T-helper 1 cell treated with Interleukin-12 subunit alpha and Interleukin-12 subunit beta and Interleukin-4 antibody, amounts not matched to agents 30 μg/mL and 1 μg/mL, for 36 hours (primary cell): ENCODE data around the gene SCN2B.
A peak's percentile ranks its signal among the peaks of the same experiment; 100 is the strongest.
"Not testable (repeated sequence)": the region's sequence is repeated elsewhere in the genome, so short reads cannot be mapped to it uniquely, and the experiment has no call there.

Experiments
- H3K27ac Mint-ChIP-seq: one replicate; pipeline ENCODE4 v1.8.0; 2021; ENCODE audit warnings: mild to moderate bottlenecking, mixed read lengths
- H3K27me3 Mint-ChIP-seq: one replicate; pipeline ENCODE4 v1.8.0; 2021; ENCODE audit warnings: low read depth, mixed read lengths
- H3K36me3 Mint-ChIP-seq: one replicate; pipeline ENCODE4 v1.8.0; 2021; ENCODE audit warnings: low read depth, mixed read lengths
- H3K4me1 Mint-ChIP-seq: one replicate; pipeline ENCODE4 v1.8.0; 2021; ENCODE audit warnings: low read depth, mixed read lengths
- H3K4me3 Mint-ChIP-seq: one replicate; pipeline ENCODE4 v1.8.0; 2021; ENCODE audit warnings: mild to moderate bottlenecking, moderate library complexity, mixed read lengths
- H3K9me3 Mint-ChIP-seq: one replicate; pipeline ENCODE4 v1.8.0; 2021; ENCODE audit warnings: mixed read lengths

SCN2B gene

DNA sequence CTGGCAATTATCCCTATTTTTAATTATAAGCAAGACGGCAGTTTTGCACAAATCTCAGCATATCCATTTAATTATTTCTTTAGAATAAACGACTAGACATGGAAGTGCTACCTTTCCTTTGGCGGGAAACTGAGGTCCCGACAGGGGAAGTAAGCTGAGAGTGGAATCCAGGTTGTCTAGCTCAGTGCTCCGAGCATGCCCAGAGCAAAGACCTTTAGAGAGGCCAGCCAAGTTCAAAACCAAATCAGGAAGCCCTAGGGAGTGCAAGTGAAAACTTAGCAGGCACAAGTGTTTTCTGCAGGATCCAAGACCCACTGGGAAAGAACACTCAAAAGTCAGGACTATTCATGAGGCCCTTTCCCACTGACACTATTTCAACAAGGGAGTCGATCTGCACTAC lies 22.7 kb upstream of the SCN2B start:
- H3K9me3 Mint-ChIP-seq = no peaks in the 10 kb centered on the region
- H3K4me3 Mint-ChIP-seq = no peak overlapping the region
- peaks cover 13% of the 10 kb centered on the region for H3K4me1 Mint-ChIP-seq
- H3K27ac Mint-ChIP-seq = peak overlapping the region; percentile 56
- H3K27me3 Mint-ChIP-seq = no peaks in the 10 kb centered on the region
- peaks cover 13% of the 10 kb centered on the region for H3K36me3 Mint-ChIP-seq

DNA sequence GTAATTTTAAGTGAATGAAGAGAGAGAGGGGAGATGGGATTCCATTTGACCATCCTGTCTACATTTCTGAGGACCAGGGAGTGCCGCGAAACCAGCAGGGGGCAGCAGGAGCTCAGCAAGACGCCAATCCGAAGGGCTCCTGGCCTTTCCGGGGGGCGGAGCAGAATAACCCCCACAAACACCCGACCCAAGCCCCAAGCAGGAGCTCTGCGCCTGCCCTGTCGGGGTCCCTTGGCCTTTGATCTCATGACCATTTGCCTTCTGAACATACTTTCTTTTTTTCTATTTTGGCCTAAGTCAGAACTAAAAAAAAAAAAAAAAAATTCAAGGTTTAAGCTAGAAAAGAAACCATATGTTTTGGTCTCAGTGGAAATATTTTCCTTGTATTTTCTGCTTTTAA lies 21.9 kb upstream of the SCN2B start:
- Mint-ChIP-seq H3K4me1 (peaks cover 13% of the 10 kb centered on the region), H3K36me3 (peaks cover 21% of the 10 kb centered on the region), H3K27me3 (no peaks in the 10 kb centered on the region), H3K4me3 (no peak overlapping the region), H3K9me3 (no peaks in the 10 kb centered on the region), H3K27ac (peak overlapping the region; percentile 56)

DNA sequence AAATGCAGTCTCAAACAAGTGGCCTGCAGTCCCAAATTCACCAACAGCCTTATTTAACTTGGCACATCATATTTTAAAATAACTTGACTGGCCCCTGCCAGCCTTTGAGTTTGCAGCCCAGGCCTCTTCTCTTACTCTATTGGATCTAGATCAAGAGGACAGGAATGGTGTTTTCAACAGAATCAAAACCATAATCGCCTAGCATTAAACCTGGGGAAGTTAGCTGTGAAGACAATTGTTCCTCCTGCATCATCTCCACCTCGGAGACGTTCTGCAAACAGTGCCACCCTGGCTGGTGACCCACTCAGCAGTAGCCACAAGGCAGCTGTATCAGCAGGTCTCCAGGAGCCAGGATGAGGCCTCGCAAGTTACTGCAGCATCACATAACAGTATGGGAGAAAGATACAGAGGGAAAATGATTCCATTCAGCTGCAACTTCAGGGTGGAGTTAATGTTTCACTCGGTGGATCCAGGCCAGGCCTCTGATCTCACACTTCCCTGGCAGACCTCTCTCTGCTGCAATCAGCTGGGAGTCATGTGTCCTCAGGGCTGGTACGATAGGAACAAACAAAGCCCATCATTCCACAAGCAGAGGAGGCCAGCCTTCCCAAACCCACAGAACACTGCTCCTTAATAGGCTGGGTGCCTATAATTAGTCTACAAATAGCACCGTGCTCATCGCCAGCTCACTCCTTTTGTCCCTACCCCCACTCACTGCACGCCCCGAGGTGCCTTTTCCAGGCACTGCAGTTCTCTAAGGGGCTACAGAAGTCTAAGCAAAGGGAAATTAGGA lies 18.6 kb upstream of the SCN2B start:
- H3K4me3 Mint-ChIP-seq = no peak overlapping the region
- peaks cover 18% of the 10 kb centered on the region for H3K9me3 Mint-ChIP-seq
- peaks cover 13% of the 10 kb centered on the region for H3K4me1 Mint-ChIP-seq
- no peak overlapping the region for H3K27ac Mint-ChIP-seq
- peaks cover 4% of the 10 kb centered on the region for H3K27me3 Mint-ChIP-seq
- peaks cover 39% of the 10 kb centered on the region for H3K36me3 Mint-ChIP-seq

DNA sequence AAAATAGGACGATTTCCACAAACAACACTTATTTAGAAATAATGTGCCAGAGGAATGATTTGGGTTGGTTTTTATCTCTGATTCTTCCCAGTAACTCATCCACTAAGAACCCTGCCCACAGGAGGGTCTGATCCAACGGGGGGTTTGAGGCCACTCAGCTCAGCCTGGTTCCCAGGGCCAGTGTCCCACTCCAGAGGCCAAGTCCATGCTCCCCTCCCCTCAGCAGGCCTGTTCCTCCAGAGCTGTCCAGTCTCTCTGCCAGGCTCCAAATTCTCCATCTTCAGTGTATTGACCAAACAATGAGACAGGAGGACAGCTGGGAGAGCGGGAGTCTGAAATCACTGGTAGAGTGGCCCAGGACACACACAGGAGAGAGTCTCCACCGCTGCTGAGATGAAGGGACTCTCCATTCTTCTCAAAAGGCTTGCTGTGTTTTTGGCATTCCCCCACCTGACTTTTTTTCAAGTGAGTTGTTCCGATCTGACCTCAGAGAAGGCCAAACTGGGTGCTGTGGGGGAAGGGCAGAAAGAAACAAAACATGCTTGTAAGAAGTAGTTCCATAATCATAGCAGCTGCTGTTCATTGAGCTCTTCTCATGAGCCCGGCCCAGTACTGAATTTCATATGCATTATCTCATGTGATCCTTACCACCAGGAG lies 17.6 kb upstream of the SCN2B start:
- peaks cover 14% of the 10 kb centered on the region for H3K27me3 Mint-ChIP-seq
- no peak overlapping the region for H3K27ac Mint-ChIP-seq
- peaks cover 37% of the 10 kb centered on the region for H3K36me3 Mint-ChIP-seq
- H3K4me1 Mint-ChIP-seq = peaks cover 8% of the 10 kb centered on the region
- H3K9me3 Mint-ChIP-seq = peaks cover 18% of the 10 kb centered on the region
- H3K4me3 Mint-ChIP-seq = no peak overlapping the region

DNA sequence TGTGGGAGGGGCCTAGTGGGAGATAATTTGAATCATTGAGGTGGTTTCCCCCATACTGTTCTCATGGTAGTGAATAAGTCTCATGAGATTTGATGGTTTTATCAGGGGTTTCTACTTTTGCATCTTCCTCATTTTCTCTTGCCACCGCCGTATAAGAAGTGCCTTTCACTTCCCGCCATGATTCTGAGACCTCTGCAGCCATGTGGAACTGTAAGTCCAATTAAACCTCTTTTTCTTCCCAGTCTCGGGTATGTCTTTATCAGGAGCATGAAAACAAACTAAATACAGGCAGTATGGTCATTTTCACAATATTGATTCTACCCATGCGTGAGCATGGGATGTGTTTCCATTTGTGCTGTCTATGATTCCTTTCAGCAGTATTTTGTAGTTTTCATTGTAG lies 16.4 kb upstream of the SCN2B start:
- peaks cover 35% of the 10 kb centered on the region for H3K36me3 Mint-ChIP-seq
- H3K27me3 Mint-ChIP-seq = peaks cover 23% of the 10 kb centered on the region
- peaks cover 18% of the 10 kb centered on the region for H3K9me3 Mint-ChIP-seq
- H3K4me1 Mint-ChIP-seq, H3K27ac Mint-ChIP-seq, H3K4me3 Mint-ChIP-seq: not testable (repeated sequence)

DNA sequence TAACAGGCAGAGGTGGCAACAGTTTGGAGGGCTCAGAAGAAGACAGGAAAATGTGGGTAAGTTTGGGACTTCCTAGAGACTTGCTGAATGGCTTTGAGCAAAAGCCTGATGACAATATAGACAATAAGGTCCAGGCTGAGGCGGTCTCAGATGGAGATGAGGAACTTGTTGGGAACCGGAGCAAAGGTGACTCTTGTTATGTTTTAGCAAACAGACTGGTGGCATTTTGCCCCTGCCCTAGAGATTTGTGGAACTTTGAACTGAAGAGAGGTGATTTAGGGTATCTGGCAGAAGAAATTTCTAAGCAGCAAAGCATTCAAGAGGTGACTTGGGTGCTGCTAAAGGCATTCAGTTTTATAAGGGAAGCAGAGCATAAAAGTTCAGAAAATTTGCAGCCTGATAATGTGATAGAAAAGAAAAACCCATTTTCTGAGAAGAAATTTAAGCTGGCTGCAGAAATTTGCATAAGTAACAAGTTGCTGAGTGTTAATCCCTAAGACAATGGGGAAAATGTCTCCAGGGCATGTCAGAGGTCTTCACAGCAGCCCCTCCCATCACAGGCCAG lies 14.6 kb upstream of the SCN2B start:
- Mint-ChIP-seq H3K9me3 (peaks cover 18% of the 10 kb centered on the region), H3K27me3 (peaks cover 33% of the 10 kb centered on the region), H3K36me3 (peaks cover 32% of the 10 kb centered on the region)
- H3K4me3 Mint-ChIP-seq, H3K27ac Mint-ChIP-seq, H3K4me1 Mint-ChIP-seq: not testable (repeated sequence)

DNA sequence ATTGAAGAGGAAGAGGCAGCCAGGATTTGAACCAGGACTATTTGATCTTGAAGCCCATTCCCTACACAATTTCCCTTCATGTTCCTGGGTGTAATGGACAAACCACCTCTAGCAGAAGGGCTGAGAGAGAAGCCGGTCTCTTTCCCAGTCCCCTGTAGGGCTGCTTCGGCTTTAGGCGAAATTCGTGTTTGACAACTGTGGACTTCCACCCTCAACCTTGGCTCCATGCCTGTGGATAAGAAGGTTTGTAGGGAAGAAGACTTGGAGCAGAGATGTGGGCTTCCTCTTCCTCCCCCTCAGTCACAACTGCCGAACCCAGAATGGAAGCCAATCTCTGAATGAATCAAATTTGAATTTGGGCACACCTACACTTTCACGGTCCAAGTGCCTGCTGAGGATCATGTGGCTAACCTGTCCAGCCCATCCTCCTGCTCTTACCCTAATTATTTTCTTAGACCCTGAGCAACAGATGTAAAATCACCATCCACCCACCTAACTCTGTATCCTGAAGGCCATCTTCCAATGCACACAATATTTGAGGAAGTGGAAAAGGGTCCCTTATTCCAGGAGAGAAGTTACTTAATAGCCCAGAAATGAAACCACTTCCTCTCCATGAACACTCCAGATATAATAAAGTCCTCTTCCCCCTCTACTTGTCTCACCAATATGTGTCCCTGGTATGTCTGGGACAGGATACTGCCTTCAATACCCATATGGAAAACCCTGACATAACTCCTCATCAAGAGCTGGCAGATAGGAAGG lies 10.1 kb upstream of the SCN2B start:
- Mint-ChIP-seq H3K27ac (no peak overlapping the region), H3K4me3 (no peak overlapping the region), H3K27me3 (peaks cover 48% of the 10 kb centered on the region), H3K4me1 (peaks cover 4% of the 10 kb centered on the region), H3K36me3 (peaks cover 6% of the 10 kb centered on the region), H3K9me3 (peaks cover 8% of the 10 kb centered on the region)

DNA sequence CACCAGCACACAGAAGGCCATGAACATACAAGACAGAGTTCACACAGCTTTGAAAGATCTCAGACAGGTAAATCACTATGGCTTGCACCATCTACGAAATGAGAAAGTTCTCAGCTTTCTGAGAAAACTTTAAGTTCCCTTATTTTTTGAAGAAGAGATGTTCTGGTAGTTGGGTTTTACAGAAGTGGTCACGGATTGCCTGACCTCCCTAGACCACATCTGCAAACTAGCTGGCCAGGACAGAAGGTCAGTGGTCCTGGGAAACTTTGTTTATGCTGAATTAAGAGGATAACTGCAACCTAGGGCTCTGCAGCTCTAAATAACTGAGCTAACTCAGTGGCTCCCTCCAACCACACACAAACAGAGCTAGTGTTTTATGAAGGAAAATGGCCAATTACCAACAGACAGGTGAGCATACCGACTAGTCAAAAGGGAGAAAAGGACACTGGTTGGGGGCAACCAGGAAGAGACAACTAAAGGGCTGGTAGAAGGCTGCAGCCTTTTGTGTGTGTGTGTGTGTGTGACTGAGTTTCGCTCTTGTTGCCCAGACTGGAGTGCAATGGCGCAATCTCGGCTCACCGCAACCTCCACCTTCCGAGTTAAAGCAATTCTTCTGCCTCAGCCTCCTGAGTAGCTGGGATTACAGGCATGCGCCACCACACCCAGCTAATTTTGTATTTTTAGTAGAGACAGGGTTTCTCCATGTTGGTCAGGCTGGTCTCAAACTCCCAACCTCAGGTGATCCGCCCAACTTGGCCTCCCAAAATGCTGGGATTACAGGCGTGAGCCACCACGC lies 8.5 kb upstream of the SCN2B start:
- Mint-ChIP-seq H3K36me3 (no peaks in the 10 kb centered on the region), H3K27ac (no peak overlapping the region), H3K9me3 (no peaks in the 10 kb centered on the region), H3K27me3 (peaks cover 43% of the 10 kb centered on the region), H3K4me3 (no peak overlapping the region), H3K4me1 (peaks cover 4% of the 10 kb centered on the region)

DNA sequence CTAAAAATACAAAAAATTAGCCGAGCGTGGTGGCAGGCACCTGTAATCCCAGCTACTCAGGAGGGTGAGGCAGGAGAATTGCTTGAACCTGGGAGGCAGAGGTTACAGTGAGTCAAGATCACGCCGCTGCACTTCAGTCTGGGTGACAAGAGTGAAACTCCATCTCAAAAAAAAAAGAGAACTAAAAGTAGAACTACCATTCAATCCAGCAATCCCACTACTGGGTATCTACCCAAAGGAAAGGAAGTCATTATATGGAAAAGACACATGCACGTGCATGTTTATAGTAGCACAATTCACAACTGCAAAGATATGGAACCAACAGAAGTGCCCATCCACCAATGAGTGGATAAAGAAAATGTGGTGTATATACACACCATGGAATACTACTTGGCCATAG lies 7.3 kb upstream of the SCN2B start:
- not testable (repeated sequence) for H3K4me3 Mint-ChIP-seq, H3K4me1 Mint-ChIP-seq, H3K27ac Mint-ChIP-seq, H3K9me3 Mint-ChIP-seq, H3K36me3 Mint-ChIP-seq
- H3K27me3 Mint-ChIP-seq = peaks cover 31% of the 10 kb centered on the region

DNA sequence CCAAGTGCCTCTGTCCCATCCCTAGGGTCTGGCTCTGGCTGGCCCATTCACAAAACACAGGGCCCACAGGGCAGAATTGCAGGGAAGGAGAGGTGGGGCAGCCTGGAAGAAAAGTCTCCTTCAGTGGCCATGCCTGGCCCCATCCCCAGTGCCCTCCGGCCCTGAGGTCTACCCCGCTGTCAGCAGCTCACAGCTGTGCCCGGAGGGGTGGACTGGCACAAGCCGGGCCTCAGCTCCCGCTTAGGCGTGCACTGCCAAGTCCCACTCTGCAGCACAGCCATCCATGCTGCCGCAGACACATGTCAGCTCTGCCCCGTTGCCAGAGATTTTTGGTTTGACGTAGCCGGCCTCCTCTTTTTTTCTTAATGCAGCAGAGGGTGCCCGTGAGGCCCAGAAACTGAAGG lies 3.9 kb upstream of the SCN2B start:
- no peak overlapping the region for H3K4me3 Mint-ChIP-seq

DNA sequence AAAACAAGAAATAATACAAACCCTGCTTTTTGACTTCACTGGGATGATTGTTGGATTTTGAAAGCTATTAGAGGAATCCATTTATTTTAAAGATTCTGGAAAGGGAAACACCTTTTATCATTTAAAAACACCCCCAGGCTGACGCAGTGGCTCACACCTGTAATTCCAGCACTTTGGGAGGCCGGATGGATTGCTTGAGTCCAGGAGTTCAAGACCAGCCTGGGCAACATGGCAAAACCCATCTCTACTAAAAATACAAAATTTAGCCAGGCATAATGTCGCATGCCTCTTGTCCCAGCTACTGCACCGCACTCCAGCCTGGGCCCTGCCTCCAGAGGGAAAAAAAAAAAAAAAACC lies 317 bp upstream of the SCN2B start:
- Mint-ChIP-seq H3K9me3 (no peaks in the 10 kb centered on the region), H3K36me3 (no peaks in the 10 kb centered on the region), H3K4me1 (peaks cover under 1% of the 10 kb centered on the region), H3K27ac (no peak overlapping the region), H3K27me3 (peaks cover 36% of the 10 kb centered on the region), H3K4me3 (no peak overlapping the region)

More for the DNA sequence above, 3.9 kb upstream of the SCN2B start:
- H3K27ac Mint-ChIP-seq = no peak overlapping the region
- no peaks in the 10 kb centered on the region for H3K36me3 Mint-ChIP-seq
- H3K9me3 Mint-ChIP-seq = no peaks in the 10 kb centered on the region
- H3K27me3 Mint-ChIP-seq = peaks cover 27% of the 10 kb centered on the region
- no peaks in the 10 kb centered on the region for H3K4me1 Mint-ChIP-seq

DNA sequence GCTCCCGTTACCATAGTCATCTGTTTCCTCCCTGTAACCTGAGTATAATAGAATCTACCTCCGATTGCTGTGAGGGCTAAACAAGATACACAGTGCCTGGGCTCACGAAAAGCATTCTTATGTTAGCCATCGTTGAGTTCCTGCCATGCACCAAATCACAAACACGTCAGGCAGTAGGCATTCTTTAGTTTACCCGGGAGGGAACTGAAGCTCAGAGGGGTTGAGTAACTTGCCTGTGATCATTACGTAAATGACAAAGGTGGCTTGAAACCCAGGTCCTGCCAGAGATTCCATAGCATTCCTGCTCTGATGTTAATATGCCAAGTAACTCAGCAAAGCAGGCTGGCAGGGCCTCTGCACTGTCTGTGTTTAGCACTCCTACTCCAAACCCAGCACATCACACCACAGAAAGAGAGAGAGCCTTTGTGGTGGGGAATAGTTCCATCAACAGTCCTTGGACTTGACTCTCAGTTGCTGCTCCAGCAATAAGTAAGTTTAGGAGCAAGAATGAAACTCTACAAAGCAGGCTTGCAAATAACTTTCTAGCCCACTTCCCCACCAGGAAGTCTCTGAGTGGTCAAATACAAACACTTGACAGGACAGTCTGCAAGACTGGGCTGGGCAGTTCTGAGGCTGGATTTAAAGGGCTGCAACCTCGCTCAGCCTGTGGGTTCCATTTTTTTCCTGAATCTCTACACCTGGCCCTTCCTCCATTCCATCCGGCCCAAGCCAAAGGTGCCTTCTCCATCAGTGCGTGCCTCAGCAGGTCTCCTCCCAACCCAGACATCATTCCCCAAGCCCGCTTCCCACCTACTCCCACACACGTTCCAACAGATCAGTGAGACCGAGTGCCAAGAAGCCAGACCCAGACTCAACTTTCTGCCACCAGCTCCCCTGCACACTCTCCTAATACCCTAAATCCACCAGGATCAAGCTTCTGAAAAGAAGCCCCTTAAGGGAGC lies 1.1 kb downstream of the SCN2B start:
- Mint-ChIP-seq H3K36me3 (no peaks in the 10 kb centered on the region), H3K9me3 (no peaks in the 10 kb centered on the region), H3K4me1 (peaks cover 7% of the 10 kb centered on the region), H3K4me3 (no peak overlapping the region), H3K27ac (no peak overlapping the region), H3K27me3 (peaks cover 36% of the 10 kb centered on the region)

DNA sequence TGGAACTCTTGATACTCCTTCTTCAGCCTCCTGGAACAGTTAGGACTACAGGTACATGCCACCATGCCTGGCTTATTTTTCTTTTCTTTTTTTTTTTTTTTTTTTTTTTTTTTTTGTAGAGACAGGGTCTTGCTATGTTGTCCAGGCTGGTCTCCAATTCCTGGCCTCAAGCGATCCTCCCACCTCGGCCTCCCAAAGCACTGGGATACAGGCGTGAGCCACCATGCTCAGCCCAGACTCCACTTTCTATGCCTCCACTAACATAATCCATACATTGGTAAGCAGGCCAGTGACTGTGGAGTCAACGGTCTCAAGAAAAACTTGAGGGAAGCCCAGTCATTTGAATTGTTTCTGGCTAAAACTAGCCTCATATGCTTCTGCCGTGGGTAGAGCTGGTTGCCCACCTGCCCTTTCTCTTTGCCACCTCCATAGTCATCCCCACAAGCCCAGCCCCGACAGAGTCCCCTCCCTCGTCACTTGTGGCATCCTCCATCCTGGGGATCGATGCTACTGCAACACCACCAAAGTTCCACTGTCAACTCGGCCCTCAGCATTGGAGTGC lies 2.4 kb downstream of the SCN2B start:
- peaks cover 7% of the 10 kb centered on the region for H3K4me1 Mint-ChIP-seq
- no peak overlapping the region for H3K4me3 Mint-ChIP-seq
- H3K27ac Mint-ChIP-seq = no peak overlapping the region
- H3K9me3 Mint-ChIP-seq = no peaks in the 10 kb centered on the region
- H3K27me3 Mint-ChIP-seq = peaks cover 36% of the 10 kb centered on the region
- no peaks in the 10 kb centered on the region for H3K36me3 Mint-ChIP-seq
